Activated CD4-positive, alpha-beta T cell treated with anti-CD3 and anti-CD28 coated beads, Interleukin-2, Interleukin-4, amounts not matched to agents 100 ng/mL and 50 ng/mL, durations not matched to agents 16 hours and 8 hours (primary cell): ENCODE measurements around the gene OSBPL5.
A peak's percentile ranks its signal among the peaks of the same experiment; 100 is the strongest.

Source experiments
- DNase-seq: peaks from one replicate; pipeline ENCODE4 v3.0.0-alpha.2; 2020; ENCODE audit warnings: low spot score

Gene OSBPL5

DNA sequence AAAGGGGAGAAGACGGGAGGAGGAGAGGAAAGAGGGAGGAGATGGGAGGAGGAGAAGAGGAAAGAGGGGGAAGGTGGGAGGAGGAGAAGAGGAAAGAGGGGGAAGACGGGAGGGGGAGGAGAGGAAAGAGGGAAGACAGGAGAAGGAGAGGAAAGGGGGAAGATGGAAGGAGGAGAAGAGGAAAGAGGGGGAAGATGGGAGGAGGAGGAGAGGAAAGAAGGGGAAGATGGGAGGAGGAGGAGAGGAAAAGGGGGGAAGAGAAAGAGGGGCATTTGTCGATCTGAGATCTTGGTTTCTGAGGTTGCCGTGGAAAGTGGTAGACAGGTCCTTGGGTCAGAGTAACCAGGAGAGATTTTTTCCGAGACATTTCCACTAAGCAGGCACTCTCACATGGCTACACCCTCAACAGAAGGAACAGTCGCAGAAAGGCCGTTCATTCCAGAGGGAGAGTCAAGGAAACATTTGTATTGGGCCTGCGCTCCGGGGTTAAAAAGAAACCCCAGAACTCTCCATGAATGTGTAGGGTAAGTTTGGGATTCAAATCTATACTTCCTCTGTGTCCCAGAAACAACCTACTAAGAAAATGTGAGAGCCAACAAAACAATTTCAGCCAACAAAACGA, 68.1 kb downstream of the OSBPL5 start:
- DNase-seq, result no peak

DNA sequence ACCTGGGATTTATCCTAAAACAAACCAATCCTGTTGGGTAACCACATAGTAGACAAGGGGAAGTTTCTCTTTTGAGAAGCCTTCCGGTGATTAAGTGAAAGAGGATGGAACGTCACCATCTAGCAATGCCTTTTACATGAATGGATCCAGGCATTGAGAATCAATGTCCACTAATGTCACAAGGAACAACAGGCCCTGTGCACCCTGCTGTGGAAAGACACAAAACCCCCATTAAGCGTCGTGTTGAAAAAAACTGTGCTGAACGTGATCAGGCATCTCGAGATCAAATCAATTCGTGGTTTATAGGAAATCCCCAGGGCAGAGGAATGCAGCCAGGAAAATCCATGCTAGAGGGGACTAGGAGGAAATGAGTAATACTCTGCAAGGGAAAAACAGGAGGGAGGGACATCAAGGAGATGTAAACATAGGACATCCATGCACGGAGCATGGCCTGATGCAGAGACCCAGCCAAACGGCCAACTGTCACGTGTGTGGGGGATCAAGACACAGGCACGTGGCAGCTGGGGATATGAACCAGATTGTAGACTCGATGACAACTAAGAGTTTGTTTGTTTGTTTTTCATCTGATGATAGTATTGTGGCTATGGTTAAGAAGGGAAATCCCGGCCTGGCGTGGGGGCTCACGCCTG, 69.3 kb downstream of the OSBPL5 start:
- DNase-seq, result no peak

DNA sequence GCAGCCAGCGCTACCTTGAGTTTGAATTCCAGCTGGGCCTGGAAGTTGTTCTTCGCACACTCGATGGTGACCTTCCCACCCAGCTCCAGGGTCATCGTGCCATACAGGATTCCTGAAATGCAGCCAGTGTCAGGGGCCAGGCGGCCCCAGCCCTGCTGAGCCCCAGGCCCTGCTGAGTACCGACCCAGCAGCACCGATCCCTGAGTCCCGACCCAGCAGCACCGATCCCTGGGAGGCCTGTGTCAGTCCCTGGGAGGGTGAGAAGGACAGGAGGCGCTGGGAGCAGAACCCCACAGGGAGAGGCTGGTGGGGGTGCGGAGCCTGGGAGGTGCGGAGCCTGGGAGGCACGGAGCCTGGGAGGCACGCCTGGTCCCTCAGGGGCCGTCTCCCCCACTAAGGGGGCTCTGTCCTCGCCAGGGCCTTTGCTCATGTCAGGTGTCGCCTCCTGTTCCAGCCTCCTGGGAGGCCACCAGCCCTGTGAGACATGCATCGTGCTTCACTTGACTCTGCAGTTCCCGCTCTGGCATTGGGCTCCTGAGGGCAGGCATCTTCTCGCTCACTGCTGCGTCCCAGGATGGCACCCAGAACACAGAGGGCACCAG, 70.8 kb downstream of the OSBPL5 start:
- no peak for DNase-seq

DNA sequence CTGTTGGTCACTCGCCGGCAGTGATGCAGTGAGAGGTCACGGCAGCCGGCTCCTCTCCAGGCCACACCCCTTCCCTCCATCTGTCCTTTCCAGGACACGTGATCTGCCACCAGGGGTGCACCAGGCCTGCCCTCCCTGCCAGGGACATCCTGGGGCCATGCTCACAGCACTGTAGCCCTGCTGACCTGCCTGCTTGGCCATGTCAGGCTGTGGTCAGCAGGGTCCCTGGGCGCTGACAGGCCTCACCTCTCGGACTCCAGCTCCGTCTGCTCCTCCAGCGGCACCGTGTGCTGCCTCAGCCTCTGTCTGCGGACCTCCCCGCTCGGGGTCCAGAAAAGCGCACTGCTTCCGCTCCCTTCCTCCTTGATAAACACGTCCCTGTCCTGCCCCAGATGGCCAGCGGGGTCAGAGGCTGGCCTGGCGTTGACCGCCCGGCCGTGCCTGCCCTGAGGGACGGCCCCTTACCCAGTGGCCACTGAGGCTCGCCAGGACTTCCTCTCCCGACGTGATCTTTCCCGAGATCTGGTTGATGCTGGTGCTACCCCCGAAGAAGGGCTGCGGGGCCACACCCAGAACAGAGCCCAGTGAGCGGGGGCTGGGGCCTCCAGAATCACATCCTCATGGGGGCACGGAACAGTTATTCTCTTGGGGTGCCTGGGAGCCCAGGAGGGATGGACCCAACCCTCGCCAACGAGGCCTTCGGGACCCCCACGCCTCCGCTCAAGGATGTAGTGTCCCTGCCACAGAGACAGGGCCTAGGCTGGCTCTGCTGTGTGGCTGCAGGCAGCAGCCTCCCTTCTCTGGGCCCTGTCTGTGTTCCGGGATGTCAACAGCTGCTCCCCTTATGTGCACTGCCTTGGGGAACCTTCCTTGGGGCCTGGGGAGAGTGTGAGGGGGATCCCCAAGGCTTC, 71.6 kb downstream of the OSBPL5 start:
- no peak for DNase-seq

DNA sequence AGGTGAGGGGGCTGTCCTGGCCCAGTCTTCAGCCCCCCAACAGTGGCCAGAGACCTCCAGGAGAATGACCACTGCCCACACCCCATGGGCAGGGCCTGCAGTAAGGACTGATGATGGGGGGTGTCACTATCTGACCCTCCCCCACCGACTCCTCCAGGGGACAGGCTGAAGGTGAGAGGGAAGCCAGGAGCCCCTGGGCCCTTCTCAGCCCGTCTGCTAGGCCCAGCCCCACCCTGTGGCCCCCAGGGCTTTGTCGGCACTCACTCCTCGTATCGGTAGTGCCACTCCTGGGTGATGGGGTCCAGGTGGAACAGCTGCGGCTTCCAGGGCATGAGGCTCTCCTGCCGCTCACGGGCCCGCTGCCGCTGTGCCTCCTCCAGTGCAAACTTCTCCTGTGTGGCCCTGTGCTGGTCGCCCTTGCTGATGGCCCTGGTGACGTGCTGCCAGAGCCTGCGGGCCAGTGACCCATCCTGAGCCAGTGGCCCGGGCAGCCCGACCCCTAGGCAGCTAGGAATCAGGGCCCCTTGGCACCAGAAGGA, 72.4 kb downstream of the OSBPL5 start:
- DNase-seq, result no peak

DNA sequence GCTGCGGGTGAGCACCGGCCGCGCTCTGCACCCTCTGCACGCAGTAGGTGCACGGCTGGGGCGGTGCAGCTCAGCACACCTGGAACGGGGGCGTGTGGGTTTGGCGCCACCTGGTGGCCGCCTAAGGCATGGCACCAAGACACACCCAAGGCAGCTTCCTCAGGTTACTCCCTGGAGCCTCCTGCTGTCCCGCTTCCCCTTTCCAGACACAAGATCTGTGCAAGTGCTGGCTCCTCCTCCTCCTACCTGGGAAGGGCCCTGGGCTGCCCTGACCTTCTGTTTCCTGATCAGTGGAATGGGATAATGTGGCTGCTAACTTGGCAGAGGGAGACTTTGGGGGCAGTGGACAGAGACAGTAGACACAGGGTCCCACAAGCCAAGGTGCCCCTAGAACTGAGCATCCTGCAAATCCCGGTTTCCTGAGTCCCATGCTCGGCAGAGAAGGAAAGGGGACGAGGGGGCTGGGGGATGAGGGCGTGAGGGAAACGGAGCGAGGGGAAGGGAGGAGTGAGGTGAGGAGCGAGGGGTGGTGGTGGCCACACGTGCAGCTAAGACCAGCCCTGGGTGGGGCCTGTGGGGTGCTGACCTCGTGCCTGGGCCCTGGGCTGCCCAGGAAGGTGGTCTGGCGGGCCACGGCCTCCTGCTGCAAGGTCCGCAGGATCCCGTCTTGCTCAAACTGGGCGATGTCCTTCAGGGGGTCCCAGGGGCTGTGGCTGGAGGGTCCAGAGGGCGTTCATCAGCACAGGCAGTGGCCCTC, 73.1 kb downstream of the OSBPL5 start:
- DNase-seq, result peak; percentile 79

DNA sequence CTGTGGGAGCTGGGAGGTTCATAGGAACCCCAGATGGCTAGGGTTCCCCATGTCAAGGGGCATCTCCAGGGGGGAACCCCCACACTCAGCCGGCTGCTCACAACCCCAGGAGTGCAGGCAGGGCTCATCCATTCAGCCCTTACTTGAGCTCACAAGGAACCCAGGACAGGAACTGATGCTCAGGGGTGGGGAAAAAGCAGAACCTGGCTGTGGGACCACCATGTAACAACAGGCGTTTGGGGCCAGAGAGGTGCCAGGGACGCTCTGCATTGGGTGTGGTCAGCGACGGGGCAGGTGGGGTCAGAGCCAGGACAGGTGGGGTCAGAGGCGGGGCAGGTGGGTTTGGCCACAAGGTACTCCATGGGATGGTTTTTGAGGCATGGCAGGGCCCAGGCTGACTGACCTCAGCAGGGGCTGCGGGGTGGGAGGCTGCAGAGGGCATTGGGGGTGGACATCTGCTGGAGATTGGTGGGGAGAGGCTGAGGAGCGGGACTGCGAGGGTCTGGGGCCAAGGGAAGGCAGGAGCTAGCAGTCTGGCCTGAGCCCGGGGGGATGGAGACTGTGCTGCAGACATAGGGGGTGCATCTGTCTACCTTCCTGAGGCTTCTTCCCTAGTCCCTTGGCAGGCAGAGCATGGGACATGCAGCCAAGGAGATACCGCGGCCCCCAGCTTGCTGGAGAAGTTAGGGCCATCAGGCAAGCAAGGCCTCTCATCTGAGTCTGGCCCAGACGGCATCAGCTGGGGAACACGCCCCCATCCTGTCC, 73.8 kb downstream of the OSBPL5 start:
- DNase-seq, result no peak

DNA sequence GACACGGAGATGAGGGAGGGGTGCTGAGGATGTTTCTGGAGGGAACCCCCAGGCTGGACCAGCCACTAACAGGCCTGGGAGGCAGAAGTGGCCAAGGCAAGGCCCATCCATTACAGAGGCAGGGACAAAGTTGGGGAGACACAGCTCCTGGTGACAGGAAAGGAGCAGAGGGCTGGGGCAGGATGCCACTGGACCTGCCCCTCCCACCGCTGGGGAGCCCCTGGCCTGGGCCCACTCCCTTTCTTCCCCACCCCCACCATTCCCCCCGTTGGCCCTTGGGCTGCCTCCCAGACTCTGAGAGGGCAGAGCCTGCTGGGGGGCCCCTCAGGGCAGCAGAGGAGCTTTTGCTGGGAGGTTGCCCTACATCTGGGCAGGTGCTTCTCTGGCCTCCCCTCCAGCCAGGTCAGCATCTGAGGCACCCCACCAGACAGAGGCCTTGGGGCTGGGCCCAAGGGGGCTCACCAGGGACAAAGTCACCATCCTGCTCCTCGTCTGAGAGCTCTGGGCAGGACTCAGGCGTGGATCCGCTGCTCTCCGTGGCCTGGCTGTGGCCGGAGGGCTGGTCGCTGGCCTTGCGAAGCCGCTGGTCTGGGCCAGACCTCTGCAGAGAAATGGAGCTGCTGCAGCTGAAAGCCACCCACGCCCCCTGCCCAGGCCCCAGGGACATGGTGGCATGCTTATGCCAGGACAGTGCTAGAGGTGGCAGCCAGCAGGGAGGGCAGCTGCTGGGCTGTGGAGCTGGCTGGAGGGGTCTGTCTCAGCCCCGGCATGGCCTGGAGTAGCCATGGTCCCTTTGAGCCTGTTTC, 74.8 kb downstream of the OSBPL5 start:
- DNase-seq, result no peak

DNA sequence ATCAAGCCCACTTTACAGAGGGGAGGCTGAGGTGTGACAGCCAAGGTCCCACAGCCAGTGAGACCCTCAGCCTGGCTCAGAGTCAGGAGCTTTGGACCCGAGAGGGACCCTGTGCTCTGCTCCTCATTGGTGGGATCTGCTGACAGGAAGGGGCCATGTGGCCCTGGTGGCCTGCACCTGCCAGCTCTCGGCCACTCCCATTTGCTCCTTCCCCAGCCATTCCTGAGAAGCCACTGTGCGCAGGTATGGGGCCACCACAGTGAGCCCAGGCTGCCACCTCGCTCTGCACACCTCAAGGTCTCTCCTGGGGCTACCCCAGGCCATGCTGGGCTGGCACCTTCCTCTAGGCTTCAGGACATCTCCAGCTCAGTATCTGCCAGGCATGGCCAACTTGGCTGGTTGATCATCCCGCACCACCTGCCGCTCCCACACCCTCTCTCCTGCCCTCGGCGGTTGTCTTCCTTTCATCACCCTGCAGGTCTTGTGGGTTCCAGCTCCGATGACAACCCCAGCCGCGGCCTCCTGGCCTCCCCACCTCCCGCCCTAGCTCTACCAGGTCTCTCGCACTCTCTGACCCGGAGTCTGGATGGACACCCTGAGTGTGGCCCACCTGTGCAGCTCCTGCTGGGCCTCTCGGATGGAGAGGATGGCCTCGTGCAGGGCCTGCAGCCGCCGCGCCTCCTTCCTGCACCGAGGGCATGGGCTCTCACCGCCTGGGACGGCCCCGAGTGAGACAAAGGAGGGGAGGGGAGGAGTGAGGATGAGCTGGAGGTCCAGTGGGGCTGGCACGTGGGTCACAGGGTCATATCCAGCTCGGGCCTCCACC, 75.7 kb downstream of the OSBPL5 start:
- DNase-seq, result no peak

DNA sequence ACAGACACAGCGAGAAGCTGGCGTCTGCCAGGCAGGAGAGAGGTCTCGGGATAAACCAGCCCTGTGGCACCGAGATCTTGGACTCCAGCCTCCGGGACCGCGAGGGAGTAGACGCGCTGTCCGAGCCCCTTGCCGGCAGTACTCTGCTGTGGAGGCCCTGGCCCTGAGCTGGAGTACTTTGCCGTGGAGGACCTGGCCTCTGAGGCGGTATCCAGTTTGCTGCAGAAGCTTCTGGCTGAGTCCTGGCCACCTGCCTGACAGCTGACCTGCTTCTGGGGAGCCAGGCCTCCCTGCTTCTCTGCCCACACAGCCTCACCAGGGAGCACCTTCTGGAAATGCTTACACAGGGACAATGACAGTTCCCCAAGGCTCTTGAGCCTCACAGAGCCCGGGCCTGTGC, 76.3 kb downstream of the OSBPL5 start:
- DNase-seq, result no peak

DNA sequence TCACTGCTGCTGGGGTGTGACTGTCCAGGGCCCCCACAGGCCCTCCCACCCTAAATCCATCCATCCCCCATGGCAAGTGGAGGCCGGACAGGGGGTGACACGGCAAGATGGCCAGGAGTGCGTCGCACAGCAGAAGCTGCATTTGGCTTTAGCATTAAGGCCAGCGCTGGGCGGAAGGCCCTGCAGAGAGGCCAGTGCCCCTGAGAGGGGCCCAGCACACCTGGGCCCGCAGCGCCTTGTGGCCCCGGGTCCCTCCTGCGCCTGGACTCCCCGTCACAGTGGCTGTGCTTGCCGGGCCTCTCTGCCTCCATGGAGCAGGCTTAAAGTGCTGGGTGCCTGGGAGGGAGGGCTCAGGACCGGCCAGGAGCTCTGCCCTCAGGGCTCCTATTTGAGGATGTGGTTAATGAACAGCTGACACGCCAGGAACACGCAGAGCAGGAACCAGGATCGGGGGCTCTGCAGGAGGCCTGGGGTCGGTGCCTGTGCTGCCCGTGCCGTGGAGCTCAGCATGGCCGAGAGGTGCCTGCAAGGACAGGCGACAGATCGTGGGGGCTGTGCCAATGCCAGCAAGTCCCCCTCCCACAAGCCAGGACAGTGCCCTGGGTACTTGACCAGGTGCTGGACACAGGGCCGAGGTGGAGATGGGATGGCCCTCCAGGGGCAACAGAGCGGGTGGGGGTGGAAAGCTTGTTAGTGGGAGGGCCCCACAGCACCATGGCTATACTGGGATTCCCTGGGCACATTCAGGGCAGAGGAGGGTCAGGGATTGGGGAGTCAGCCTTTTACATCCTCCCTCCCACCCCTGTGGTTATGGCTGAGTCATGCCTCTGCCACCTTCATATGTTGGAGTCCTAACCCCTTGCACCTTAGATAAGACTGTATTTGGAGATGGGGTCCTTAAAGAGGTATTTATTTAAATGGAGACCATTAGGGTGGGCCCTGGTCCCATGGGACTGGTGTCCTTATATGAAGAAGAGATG, 77.0 kb downstream of the OSBPL5 start:
- no peak for DNase-seq

DNA sequence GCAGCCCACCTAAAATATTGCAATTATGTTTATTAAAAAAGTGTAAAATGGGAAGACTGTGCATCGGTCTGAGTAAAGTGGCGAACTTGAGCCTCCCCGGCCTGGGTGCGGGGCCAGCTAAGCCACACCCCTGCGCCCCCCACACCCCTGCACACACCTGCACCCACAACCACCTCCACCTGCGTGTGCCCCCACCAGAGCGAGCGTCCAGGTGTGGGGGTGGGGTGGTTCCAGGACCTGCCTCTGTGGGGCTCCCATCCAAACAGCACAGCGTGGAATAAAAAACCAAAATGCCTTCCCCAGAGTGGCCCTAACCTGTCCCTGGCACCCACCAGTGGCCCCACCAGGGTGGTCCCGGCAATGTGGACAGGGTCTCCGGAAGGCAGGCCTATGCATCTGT, 77.7 kb downstream of the OSBPL5 start:
- DNase-seq, result no peak

DNA sequence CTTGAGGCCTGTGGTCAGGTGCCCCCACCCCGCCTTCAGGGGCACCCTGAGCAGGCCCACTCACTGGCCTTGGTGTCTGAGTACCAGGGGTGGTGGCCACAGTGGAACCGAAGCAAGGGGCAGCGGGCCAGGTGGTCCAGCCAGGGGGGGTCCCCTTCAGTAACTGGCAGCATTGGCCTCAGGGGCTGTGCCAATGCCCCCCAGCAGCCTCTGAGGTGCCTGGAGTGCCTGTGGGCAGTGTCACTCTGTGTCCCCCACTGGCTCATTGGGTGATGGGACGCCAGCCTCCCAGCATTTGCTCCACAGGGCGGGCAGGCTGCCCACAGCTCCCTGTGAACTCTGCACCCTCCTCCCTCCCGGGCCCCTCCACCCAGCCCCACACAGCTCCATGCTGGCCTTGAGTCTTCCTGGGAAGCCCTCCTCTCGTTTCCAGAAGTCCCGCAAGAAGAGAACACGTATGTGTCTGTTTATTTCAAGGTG, 78.4 kb downstream of the OSBPL5 start:
- DNase-seq, result no peak

DNA sequence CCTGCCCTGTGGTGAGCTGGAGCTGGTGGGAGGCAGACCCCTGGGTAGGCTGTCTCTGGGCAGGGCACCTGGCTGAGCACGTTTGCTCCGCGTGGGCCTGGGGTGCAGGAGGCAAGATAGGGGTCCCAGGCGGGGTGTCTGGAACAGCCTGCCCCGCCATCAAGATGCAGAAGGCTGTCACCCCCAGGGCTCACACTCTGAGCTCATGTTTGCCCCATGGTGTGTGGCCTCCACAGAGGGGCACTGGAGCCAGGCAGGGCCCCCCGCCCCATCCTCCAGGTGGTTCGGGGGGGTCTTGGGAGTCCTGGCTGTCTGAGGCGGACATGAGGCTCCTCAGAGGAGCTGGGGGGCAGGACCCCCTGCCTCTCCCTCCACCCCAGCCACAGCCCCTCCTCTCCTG, 79.0 kb downstream of the OSBPL5 start:
- DNase-seq, result no peak

DNA sequence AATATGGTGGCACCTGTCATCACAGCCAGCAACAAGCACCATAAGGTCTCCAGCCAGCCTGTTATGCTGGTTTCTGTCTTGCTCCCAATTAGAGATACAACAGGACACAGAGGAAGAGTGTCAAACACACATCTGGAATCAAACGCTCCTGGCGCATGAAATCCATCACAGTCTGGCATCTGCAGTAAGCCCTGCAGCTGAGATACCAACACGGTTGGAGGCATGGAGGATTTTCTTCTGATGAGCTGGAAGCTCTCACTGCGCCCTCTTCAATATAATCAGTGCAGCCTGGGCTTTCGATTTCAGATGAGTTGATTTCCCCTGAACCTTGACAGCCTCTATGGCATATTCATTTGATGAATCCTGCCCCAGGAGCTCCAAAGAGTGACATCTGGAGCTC, 80.1 kb downstream of the OSBPL5 start:
- DNase-seq, result no peak

DNA sequence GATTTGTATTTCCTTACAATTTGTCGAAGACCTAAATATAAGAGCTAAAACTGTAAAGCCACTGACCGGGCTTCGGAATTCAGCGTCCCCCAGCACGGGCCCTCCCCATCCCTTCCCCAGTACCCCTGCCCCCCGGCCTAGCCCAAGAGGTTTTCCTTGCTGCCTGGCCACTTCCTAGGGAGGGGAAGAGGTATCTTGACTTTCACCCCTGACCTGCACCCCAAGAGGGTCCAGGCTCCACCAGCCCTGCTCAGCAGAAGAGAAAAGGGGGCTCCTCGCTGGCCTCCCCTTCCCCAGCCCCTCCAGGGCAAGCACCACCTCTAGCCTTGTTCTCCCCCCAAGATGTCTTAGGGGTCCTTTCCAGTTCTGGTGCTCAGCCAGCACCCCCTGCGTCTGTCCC, 81.8 kb downstream of the OSBPL5 start:
- no peak for DNase-seq

DNA sequence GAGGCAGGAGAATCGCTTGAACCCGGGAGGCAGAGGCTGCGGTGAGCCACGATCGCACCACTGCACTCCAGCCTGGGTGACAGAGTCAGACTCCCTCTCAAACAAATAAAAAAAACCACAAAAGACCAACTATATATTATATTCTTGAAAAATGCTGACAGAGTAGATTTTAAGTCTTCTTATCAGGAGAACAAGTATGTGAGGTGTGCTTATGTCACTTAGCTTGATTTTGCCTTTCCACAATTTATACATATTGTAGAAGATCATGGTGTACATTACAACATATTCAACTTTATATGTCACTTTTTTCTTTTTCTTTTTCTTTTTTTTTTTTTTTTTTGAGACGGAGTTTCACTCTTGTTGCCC, 83.7 kb downstream of the OSBPL5 start:
- no peak for DNase-seq
